ENCODE measurements around the gene RPS13.
"Not testable (repeated sequence)": the region's sequence is repeated elsewhere in the genome, so short reads cannot be mapped to it uniquely, and the experiment has no call there.

GRCh38 chr11:17105404-17106040 lies 28.1 kb upstream of the RPS13 start:
- TF ChIP-seq CTCF (IDR thresholded peaks at IDR 0.05; ENCODE audit: low read depth, low read length); EZH2phosphoT487 (IDR thresholded peaks at IDR 0.05; ENCODE audit: low read depth): not testable (repeated sequence)
